Astrocyte (in vitro differentiated cells and primary cell): Measurements from ENCODE around the gene JAG2. TPM values are rescaled to one million over a fixed set of nuclear protein-coding genes. Genes with fewer than 3 reads are reported as not detected.

Experiments used
- DNase-seq: peaks from one replicate; pipeline ENCODE4 v3.0.0-alpha.2; 2010; ENCODE audit warnings: low read depth
- FAIRE-seq: peaks from 2 replicates; lab custom pipeline; 2011; peaks lifted over from hg19 to GRCh38; lab: Jason Lieb, UNC
- H2AFZ ChIP-seq: 2 replicates; pipeline ENCODE4 v1.6.0; 2012; ENCODE audit warnings: low read depth, low read length, inconsistent platforms
- H3K27ac ChIP-seq: 2 replicates; pipeline ENCODE4 v1.5.1; 2011; ENCODE audit warnings: low read depth, low read length, inconsistent platforms
- H3K27me3 ChIP-seq: 2 replicates; pipeline ENCODE4 v1.6.0; 2011; ENCODE audit warnings: low read length, inconsistent platforms; ENCODE audit not compliant: insufficient read depth
- H3K36me3 ChIP-seq: 2 replicates; pipeline ENCODE4 v1.5.1; 2011; ENCODE audit warnings: low read length, inconsistent platforms; ENCODE audit not compliant: insufficient read depth
- H3K4me1 ChIP-seq: 2 replicates; pipeline ENCODE4 v1.5.1; 2011; ENCODE audit warnings: low read length, inconsistent platforms; ENCODE audit not compliant: insufficient read depth
- H3K4me2 ChIP-seq: 2 replicates; pipeline ENCODE4 v1.6.0; 2012; ENCODE audit warnings: low read length, inconsistent platforms
- H3K4me3 ChIP-seq: 2 replicates; pipeline ENCODE4 v1.5.1; 2011; ENCODE audit warnings: low read depth, mild to moderate bottlenecking, low read length, inconsistent platforms; ENCODE audit not compliant: insufficient read depth
- H3K79me2 ChIP-seq: 2 replicates; pipeline ENCODE4 v1.6.0; 2012; ENCODE audit warnings: mild to moderate bottlenecking, low read length, inconsistent platforms; ENCODE audit not compliant: insufficient read depth
- H3K9ac ChIP-seq: 2 replicates; pipeline ENCODE4 v1.6.0; 2012; ENCODE audit warnings: mild to moderate bottlenecking, low read length, inconsistent platforms
- H3K9me3 ChIP-seq: 2 replicates; pipeline ENCODE4 v1.5.1; 2012; ENCODE audit warnings: low read depth, mild to moderate bottlenecking, low read length, inconsistent platforms; ENCODE audit not compliant: insufficient read depth
- H4K20me1 ChIP-seq: 2 replicates; pipeline ENCODE4 v1.6.0; 2012; ENCODE audit warnings: low read length, inconsistent platforms; ENCODE audit not compliant: insufficient read depth
- H3K27ac Mint-ChIP-seq: one replicate; pipeline ENCODE4 v1.8.0; 2021; ENCODE audit warnings: mild to moderate bottlenecking, mixed read lengths; ENCODE audit not compliant: unreplicated experiment
- H3K27me3 Mint-ChIP-seq: one replicate; pipeline ENCODE4 v1.8.0; 2021; ENCODE audit warnings: low read depth, mixed read lengths; ENCODE audit not compliant: unreplicated experiment
- H3K36me3 Mint-ChIP-seq: one replicate; pipeline ENCODE4 v1.8.0; 2021; ENCODE audit warnings: low read depth, mixed read lengths; ENCODE audit not compliant: unreplicated experiment
- H3K4me1 Mint-ChIP-seq: one replicate; pipeline ENCODE4 v1.8.0; 2021; ENCODE audit warnings: low read depth, mixed read lengths; ENCODE audit not compliant: unreplicated experiment
- H3K4me3 Mint-ChIP-seq: one replicate; pipeline ENCODE4 v1.8.0; 2021; ENCODE audit warnings: mild to moderate bottlenecking, moderate library complexity, mixed read lengths; ENCODE audit not compliant: unreplicated experiment
- H3K9me3 Mint-ChIP-seq: one replicate; pipeline ENCODE4 v1.8.0; 2021; ENCODE audit warnings: mild to moderate bottlenecking, mixed read lengths; ENCODE audit not compliant: unreplicated experiment
- EZH2 ChIP-seq: IDR thresholded peaks from 2 replicates; pipeline ENCODE4 v1.6.1; 2012; ENCODE audit warnings: mild to moderate bottlenecking, low read length, inconsistent platforms; ENCODE audit not compliant: insufficient read depth
- total RNA-seq: library from RNA; stranded (reverse); gene quantifications from 2 replicates; pipeline ENCODE4 v1.2.1, GENCODE V29; 2021
- TF ChIP-seq, protein P1 (sequence below): IDR thresholded peaks from 2 replicates; pipeline ENCODE4 v1.5.1; 2011; ENCODE audit warnings: low read depth, mild to moderate bottlenecking, inconsistent platforms, low read length, moderate library complexity; ENCODE audit not compliant: insufficient read depth

Gene JAG2
- total RNA-seq, 1 donor from 2014 or later: 6.6 TPM

DNA sequence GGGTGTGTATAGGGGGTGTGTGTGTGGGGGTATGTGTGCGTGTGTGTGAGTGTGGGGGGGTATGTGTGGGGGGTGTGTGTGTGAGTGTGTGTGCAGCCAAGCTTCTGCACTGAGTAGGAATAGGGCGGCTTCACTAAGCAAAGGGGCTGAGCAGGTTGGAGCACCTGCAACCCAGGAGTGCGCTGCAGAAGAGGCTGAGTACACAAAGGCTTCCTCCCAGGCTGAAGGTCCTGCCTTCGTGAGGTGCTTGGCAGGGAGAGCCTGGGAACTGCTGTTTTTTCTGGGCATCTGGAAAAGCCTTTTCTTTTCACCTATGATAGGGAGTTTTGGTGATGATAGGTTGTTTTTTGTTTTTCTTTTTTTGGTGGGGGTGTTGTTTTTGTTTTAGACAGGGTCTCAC lies 18.5 kb upstream of the JAG2 start:
- no peak overlapping the region for H3K4me2 ChIP-seq
- no peak overlapping the region for H3K9ac ChIP-seq
- H3K4me3 ChIP-seq: no peak overlapping the region
- DNase-seq (no peak), FAIRE-seq (no peak)
- H3K27ac ChIP-seq: no peak overlapping the region
- TF ChIP-seq EZH2: no peak
- TF ChIP-seq, protein P1, sequence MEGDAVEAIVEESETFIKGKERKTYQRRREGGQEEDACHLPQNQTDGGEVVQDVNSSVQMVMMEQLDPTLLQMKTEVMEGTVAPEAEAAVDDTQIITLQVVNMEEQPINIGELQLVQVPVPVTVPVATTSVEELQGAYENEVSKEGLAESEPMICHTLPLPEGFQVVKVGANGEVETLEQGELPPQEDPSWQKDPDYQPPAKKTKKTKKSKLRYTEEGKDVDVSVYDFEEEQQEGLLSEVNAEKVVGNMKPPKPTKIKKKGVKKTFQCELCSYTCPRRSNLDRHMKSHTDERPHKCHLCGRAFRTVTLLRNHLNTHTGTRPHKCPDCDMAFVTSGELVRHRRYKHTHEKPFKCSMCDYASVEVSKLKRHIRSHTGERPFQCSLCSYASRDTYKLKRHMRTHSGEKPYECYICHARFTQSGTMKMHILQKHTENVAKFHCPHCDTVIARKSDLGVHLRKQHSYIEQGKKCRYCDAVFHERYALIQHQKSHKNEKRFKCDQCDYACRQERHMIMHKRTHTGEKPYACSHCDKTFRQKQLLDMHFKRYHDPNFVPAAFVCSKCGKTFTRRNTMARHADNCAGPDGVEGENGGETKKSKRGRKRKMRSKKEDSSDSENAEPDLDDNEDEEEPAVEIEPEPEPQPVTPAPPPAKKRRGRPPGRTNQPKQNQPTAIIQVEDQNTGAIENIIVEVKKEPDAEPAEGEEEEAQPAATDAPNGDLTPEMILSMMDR: no peak
- peaks cover 1% of the 10 kb centered on the region for H3K36me3 Mint-ChIP-seq
- H2AFZ ChIP-seq: no peak overlapping the region
- peaks cover 38% of the 10 kb centered on the region for H3K27me3 Mint-ChIP-seq
- H3K9me3 ChIP-seq: peaks cover 5% of the 10 kb centered on the region
- no peaks in the 10 kb centered on the region for H4K20me1 ChIP-seq
- H3K9me3 Mint-ChIP-seq: peaks cover 5% of the 10 kb centered on the region
- no peak overlapping the region for H3K4me3 Mint-ChIP-seq
- no peak overlapping the region for H3K27ac Mint-ChIP-seq
- peaks cover under 1% of the 10 kb centered on the region for H3K27me3 ChIP-seq
- H3K4me1 Mint-ChIP-seq: no peaks in the 10 kb centered on the region
- no peaks in the 10 kb centered on the region for H3K36me3 ChIP-seq
- H3K4me1 ChIP-seq: no peaks in the 10 kb centered on the region
- H3K79me2 ChIP-seq: no peaks in the 10 kb centered on the region

DNA sequence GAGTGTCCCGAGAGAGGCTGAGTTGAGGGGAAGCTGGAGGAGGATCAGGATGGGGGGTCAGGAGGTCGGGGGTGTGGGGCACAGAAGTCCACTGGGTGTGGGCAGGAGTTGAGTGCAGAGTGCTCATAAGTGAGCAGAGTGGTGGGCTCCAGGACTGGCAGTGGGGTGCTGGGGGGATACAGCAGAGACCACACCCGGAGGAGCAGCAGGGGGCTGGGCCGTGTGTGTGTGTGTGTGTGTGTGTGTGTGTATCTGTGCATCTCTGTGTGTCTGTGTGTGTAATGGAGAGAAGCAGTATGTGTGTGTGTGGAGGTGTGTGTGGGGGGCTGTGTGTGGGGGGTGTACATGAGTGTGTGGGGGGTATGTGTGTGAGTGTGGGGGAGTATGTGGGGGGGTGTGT lies 17.4 kb upstream of the JAG2 start:
- FAIRE-seq (no peak), DNase-seq (no peak)
- H4K20me1 ChIP-seq: no peaks in the 10 kb centered on the region
- no peak overlapping the region for H3K27ac ChIP-seq
- peaks cover 39% of the 10 kb centered on the region for H3K27me3 Mint-ChIP-seq
- no peaks in the 10 kb centered on the region for H3K36me3 ChIP-seq
- H3K4me2 ChIP-seq: no peak overlapping the region
- TF ChIP-seq, protein P1: no peak
- TF ChIP-seq EZH2: no peak
- H3K36me3 Mint-ChIP-seq: peaks cover 1% of the 10 kb centered on the region
- H3K4me3 Mint-ChIP-seq: no peak overlapping the region
- no peak overlapping the region for H3K4me3 ChIP-seq
- H3K27ac Mint-ChIP-seq: no peak overlapping the region
- H3K9me3 ChIP-seq: peaks cover 5% of the 10 kb centered on the region
- H3K4me1 Mint-ChIP-seq: no peaks in the 10 kb centered on the region
- H3K9me3 Mint-ChIP-seq: peaks cover 5% of the 10 kb centered on the region
- H2AFZ ChIP-seq: no peak overlapping the region
- H3K79me2 ChIP-seq: no peaks in the 10 kb centered on the region
- H3K9ac ChIP-seq: no peak overlapping the region
- peaks cover 3% of the 10 kb centered on the region for H3K27me3 ChIP-seq
- no peaks in the 10 kb centered on the region for H3K4me1 ChIP-seq

DNA sequence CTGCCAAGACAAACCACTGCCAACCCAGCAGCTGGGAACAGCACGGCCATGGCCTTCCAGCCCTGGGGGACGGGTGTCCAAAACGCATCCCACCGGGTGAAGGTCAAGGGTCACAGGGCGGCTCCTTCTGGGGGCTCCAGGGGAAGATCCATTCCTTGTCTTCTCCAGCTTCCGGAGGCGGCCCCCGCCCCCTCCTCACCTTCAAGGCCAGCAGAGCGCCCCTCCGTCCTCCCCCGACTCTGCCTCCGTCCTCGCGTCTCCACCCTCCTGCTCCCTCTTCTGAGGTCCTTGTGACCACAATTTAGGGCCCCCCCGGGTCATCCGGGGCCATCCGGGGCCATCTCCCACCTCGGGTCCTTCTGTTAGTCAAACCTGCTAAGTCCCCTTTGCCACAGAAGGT lies 16.4 kb upstream of the JAG2 start:
- Histone ChIP-seq H2AFZ (no peak overlapping the region), H3K27ac (no peak overlapping the region), H3K79me2 (no peaks in the 10 kb centered on the region), H3K27me3 (peaks cover 5% of the 10 kb centered on the region), H3K4me3 (no peak overlapping the region), H4K20me1 (peaks cover 6% of the 10 kb centered on the region), H3K9me3 (peaks cover 5% of the 10 kb centered on the region), H3K9ac (no peak overlapping the region), H3K36me3 (no peaks in the 10 kb centered on the region), H3K4me1 (no peaks in the 10 kb centered on the region), H3K4me2 (no peak overlapping the region)
- FAIRE-seq: no peak
- no peak overlapping the region for H3K4me3 Mint-ChIP-seq
- H3K9me3 Mint-ChIP-seq: peaks cover 6% of the 10 kb centered on the region
- TF ChIP-seq, protein P1: no peak
- TF ChIP-seq EZH2: no peak
- no peaks in the 10 kb centered on the region for H3K4me1 Mint-ChIP-seq
- no peak overlapping the region for H3K27ac Mint-ChIP-seq
- H3K27me3 Mint-ChIP-seq: peaks cover 44% of the 10 kb centered on the region
- peaks cover 1% of the 10 kb centered on the region for H3K36me3 Mint-ChIP-seq
- DNase-seq: no peak
